Neural cell (in vitro differentiated cells): ENCODE results near the gene DGKB. TPM values are rescaled to one million over a fixed set of nuclear protein-coding genes. Genes with fewer than 3 reads are reported as not detected.

Source experiments
- H2AFZ ChIP-seq: fragments of 200-600, 300-800 bp; sonication (generic), shearing (Covaris generic); 2 replicates; pipeline ENCODE4 v1.6.0; 2014; ENCODE audit warnings: low read depth, mild to moderate bottlenecking, antibody characterized with exemption, low read length, moderate library complexity
- H3F3A ChIP-seq: fragments of 200-600 bp; shearing (Covaris generic); 2 replicates; pipeline ENCODE4 v1.6.1; 2016; ENCODE audit warnings: mild to moderate bottlenecking, moderate library complexity, mixed read lengths, antibody characterized with exemption, low read length; ENCODE audit not compliant: insufficient read depth, poor library complexity, severe bottlenecking
- H3K27ac ChIP-seq: fragments of 200-600, 300-800 bp; sonication (generic), shearing (Covaris generic); 2 replicates; pipeline ENCODE4 v1.5.1; 2014; ENCODE audit warnings: mild to moderate bottlenecking, low read length, moderate library complexity
- H3K27me3 ChIP-seq: fragments of 300-800, 200-600 bp; sonication (generic), shearing (Covaris generic); 2 replicates; pipeline ENCODE4 v1.6.0; 2014; ENCODE audit warnings: mild to moderate bottlenecking, low read depth, low read length, moderate library complexity; ENCODE audit not compliant: insufficient read depth
- H3K36me3 ChIP-seq: fragments of 300-800, 200-600 bp; sonication (generic), shearing (Covaris generic); 2 replicates; pipeline ENCODE4 v1.5.1; 2014; ENCODE audit warnings: mild to moderate bottlenecking, antibody characterized with exemption, low read length, moderate library complexity; ENCODE audit not compliant: insufficient read depth
- H3K4me2 ChIP-seq: fragments of 300-800, 200-600 bp; sonication (generic), shearing (Covaris generic); 2 replicates; pipeline ENCODE4 v1.6.0; 2014; ENCODE audit warnings: mild to moderate bottlenecking, low read length
- H3K4me3 ChIP-seq: fragments of 300-800, 200-600 bp; sonication (generic), shearing (Covaris generic); 2 replicates; pipeline ENCODE4 v1.5.1; 2014; ENCODE audit warnings: mild to moderate bottlenecking, low read length, moderate library complexity
- H3K79me2 ChIP-seq: fragments of 200-600 bp; shearing (Covaris generic); replicated peaks from 2 replicates; pipeline ENCODE4 v1.6.0; 2014; ENCODE audit warnings: mild to moderate bottlenecking, low read length, moderate library complexity; ENCODE audit not compliant: insufficient read depth
- H3K9ac ChIP-seq: fragments of 300-800, 200-600 bp; sonication (generic), shearing (Covaris generic); 2 replicates; pipeline ENCODE4 v1.6.1; 2016; ENCODE audit warnings: mild to moderate bottlenecking, low read length, mixed read lengths
- H3K9me2 ChIP-seq: fragments of 200-600 bp; shearing (Covaris generic); 2 replicates; pipeline ENCODE4 v1.6.1; 2016; ENCODE audit warnings: mild to moderate bottlenecking, low read length, mixed read lengths; ENCODE audit not compliant: insufficient read depth
- H3K9me3 ChIP-seq: fragments of 200-600, 300-800 bp; sonication (generic), shearing (Covaris generic); 2 replicates; pipeline ENCODE4 v1.6.1; 2016; ENCODE audit warnings: mild to moderate bottlenecking, mixed run types, low read length, moderate library complexity, mixed read lengths
- H4K20me1 ChIP-seq: fragments of 200-600 bp; shearing (Covaris generic); 2 replicates; pipeline ENCODE4 v1.6.1; 2016; ENCODE audit warnings: mild to moderate bottlenecking, mixed run types; ENCODE audit not compliant: insufficient read depth
- EP300 ChIP-seq: fragments of 450-650 bp; conservative IDR thresholded peaks from 2 replicates; pipeline ENCODE4 v1.6.1; 2014; ENCODE audit warnings: antibody characterized with exemption, mild to moderate bottlenecking, moderate library complexity; ENCODE audit not compliant: poor library complexity, severe bottlenecking
- EZH2 ChIP-seq: fragments of 200-600, 300-800 bp; shearing (Covaris generic), sonication (generic); IDR thresholded peaks from 2 replicates; pipeline ENCODE4 v1.6.1; 2014; ENCODE audit warnings: antibody characterized with exemption, low read length, borderline replicate concordance, mild to moderate bottlenecking; ENCODE audit not compliant: insufficient read depth, poor library complexity, severe bottlenecking
- MXI1 ChIP-seq: fragments of 450-650 bp; conservative IDR thresholded peaks from 2 replicates; pipeline ENCODE4 v1.6.1; 2014; ENCODE audit warnings: antibody characterized with exemption, mild to moderate bottlenecking; ENCODE audit not compliant: poor library complexity, severe bottlenecking
- POLR2AphosphoS5 ChIP-seq: IDR thresholded peaks from 2 replicates; pipeline ENCODE4 v1.6.1; 2012
- RAD21 ChIP-seq: fragments of 450-650 bp; conservative IDR thresholded peaks from 2 replicates; pipeline ENCODE4 v1.6.1; 2014; ENCODE audit warnings: antibody characterized with exemption, mild to moderate bottlenecking, moderate library complexity
- REST ChIP-seq: IDR thresholded peaks from 2 replicates; pipeline ENCODE4 v1.6.1; 2012; ENCODE audit warnings: borderline replicate concordance
- SMC3 ChIP-seq: fragments of 450-650 bp; conservative IDR thresholded peaks from 2 replicates; pipeline ENCODE4 v1.6.1; 2014; ENCODE audit warnings: antibody characterized with exemption, mild to moderate bottlenecking, moderate library complexity; ENCODE audit not compliant: poor library complexity
- TAF1 ChIP-seq: IDR thresholded peaks from 2 replicates; pipeline ENCODE4 v1.6.1; 2012; ENCODE audit warnings: low read depth
- polyA plus RNA-seq: library from polyadenylated mRNA; depleted of rRNA; stranded (reverse); fragments of >200 nt; gene quantifications from 2 replicates; pipeline ENCODE4 v1.2.3, GENCODE V29; 2014
- TF ChIP-seq, protein P1 (sequence below): fragments of 450-650 bp; IDR thresholded peaks from 2 replicates; pipeline ENCODE4 v1.5.1; 2014; ENCODE audit warnings: antibody characterized with exemption, mild to moderate bottlenecking, moderate library complexity; ENCODE audit not compliant: poor library complexity, severe bottlenecking

The DGKB gene
- polyA plus RNA-seq, 1 donor from 2014 or later: 0.20 TPM

GRCh38 chr7:14374336-14374735 lies 528.2 kb downstream of the DGKB start:
- TF ChIP-seq EP300 (no peak), POLR2AphosphoS5 (no peak), EZH2 (no peak), RAD21 (no peak), SMC3 (no peak), REST (no peak), MXI1 (no peak), TAF1 (no peak)
- TF ChIP-seq, protein P1, sequence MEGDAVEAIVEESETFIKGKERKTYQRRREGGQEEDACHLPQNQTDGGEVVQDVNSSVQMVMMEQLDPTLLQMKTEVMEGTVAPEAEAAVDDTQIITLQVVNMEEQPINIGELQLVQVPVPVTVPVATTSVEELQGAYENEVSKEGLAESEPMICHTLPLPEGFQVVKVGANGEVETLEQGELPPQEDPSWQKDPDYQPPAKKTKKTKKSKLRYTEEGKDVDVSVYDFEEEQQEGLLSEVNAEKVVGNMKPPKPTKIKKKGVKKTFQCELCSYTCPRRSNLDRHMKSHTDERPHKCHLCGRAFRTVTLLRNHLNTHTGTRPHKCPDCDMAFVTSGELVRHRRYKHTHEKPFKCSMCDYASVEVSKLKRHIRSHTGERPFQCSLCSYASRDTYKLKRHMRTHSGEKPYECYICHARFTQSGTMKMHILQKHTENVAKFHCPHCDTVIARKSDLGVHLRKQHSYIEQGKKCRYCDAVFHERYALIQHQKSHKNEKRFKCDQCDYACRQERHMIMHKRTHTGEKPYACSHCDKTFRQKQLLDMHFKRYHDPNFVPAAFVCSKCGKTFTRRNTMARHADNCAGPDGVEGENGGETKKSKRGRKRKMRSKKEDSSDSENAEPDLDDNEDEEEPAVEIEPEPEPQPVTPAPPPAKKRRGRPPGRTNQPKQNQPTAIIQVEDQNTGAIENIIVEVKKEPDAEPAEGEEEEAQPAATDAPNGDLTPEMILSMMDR: no peak
- Histone ChIP-seq H3K9ac (no peak overlapping the region), H3K4me2 (no peak overlapping the region), H2AFZ (no peak overlapping the region), H3K79me2 (no peaks in the 10 kb centered on the region), H3K9me3 (no peaks in the 10 kb centered on the region), H3K9me2 (no peaks in the 10 kb centered on the region), H3K4me3 (no peak overlapping the region), H3K27ac (no peak overlapping the region), H3K36me3 (no peaks in the 10 kb centered on the region), H3K27me3 (no peaks in the 10 kb centered on the region), H4K20me1 (no peaks in the 10 kb centered on the region), H3F3A (no peaks in the 10 kb centered on the region)

- H3K27ac ChIP-seq: no peak overlapping the region
- H3K79me2 ChIP-seq: no peaks in the 10 kb centered on the region
- no peak overlapping the region for H3K9ac ChIP-seq
- H3K9me2 ChIP-seq: no peaks in the 10 kb centered on the region
- no peak for TF ChIP-seq RAD21
- no peak for TF ChIP-seq REST
- TF ChIP-seq TAF1: no peak
- no peak for TF ChIP-seq EP300
- no peak for TF ChIP-seq SMC3
- no peak for TF ChIP-seq EZH2
- TF ChIP-seq MXI1: no peak
- TF ChIP-seq, protein P1: no peak
- no peak for TF ChIP-seq POLR2AphosphoS5
- no peaks in the 10 kb centered on the region for H3F3A ChIP-seq
- no peaks in the 10 kb centered on the region for H3K9me3 ChIP-seq
- no peaks in the 10 kb centered on the region for H3K36me3 ChIP-seq
- no peak overlapping the region for H3K4me3 ChIP-seq
- no peaks in the 10 kb centered on the region for H4K20me1 ChIP-seq
- H3K4me2 ChIP-seq: no peak overlapping the region
- no peaks in the 10 kb centered on the region for H3K27me3 ChIP-seq
- H2AFZ ChIP-seq: no peak overlapping the region
These were observed 534.3 kb downstream of the DGKB start for GRCh38 chr7:14368285-14368684.
